Breast epithelium (tissue), 4 donors: Measurements from ENCODE around the gene ALOX5AP. TPM values are rescaled to one million over a fixed set of nuclear protein-coding genes. Genes with fewer than 3 reads are reported as not detected.

Source experiments
- DNase-seq, 2 donors: peaks; one replicate each; pipeline ENCODE4 v3.0.0-alpha.2; 2019; ENCODE audit warnings: low spot score in 2 of 2
- H3K27ac ChIP-seq, 2 donors: fragments of 200-600 bp; sonication (generic) in 1 of 2; one replicate each; pipeline ENCODE4 v1.5.1; 2016 to 2019; ENCODE audit warnings: mild to moderate bottlenecking in 1 of 2
- H3K27me3 ChIP-seq, 2 donors: fragments of 200-600 bp; sonication (generic) in 1 of 2; one replicate each; pipeline versions ENCODE4 v1.5.1 to v1.6.0; 2017 to 2019; ENCODE audit warnings: control low read depth in 1 of 2, mild to moderate bottlenecking in 1 of 2
- H3K36me3 ChIP-seq: fragments of 200-600 bp; one replicate; pipeline ENCODE4 v1.5.1; 2019
- H3K4me1 ChIP-seq, 2 donors: fragments of 200-600 bp; sonication (generic); one replicate each; pipeline ENCODE4 v1.5.1; 2016 to 2019; ENCODE audit warnings: control low read depth in 1 of 2
- H3K4me3 ChIP-seq, 3 donors: fragments of 200-600 bp; sonication (generic); 1 replicate in 2 of 3; 2 replicates in 1 of 3; pipeline ENCODE4 v1.5.1; 2016 to 2019; ENCODE audit warnings: mild to moderate bottlenecking in 3 of 3, moderate library complexity in 2 of 3
- H3K9me3 ChIP-seq, 2 donors: fragments of 200-600 bp; sonication (generic) in 1 of 2; one replicate each; pipeline ENCODE4 v1.5.1; 2016 to 2019; ENCODE audit warnings: control low read depth in 1 of 2
- POLR2A ChIP-seq: fragments of 450-650 bp; IDR thresholded peaks from one replicate; pipeline ENCODE4 v1.6.1; 2016; ENCODE audit warnings: antibody characterized with exemption, mild to moderate bottlenecking, moderate library complexity
- POLR2AphosphoS5 ChIP-seq, 3 donors: sonication (generic); formaldehyde crosslinking; IDR thresholded peaks; one replicate each; pipeline ENCODE4 v1.6.1; 2017; ENCODE audit warnings: antibody characterized with exemption in 3 of 3
- intact Hi-C: fragments of 100-400 bp; cut with DNase I; formaldehyde crosslinking; loops from one replicate; pipeline ENCODE4 v1.15.1; 2023; ENCODE audit warnings: low total_unique reads
- total RNA-seq, 3 donors: library from RNA; depleted of rRNA; stranded (reverse); fragments of >200 nt; gene quantifications; one replicate each; pipeline ENCODE4 v1.1.0, GENCODE V29; 2016
- TF ChIP-seq, protein P1 (sequence below), 3 donors: fragments of 450-650 bp; IDR thresholded peaks; one replicate each; pipeline ENCODE4 v1.5.1; 2016 to 2017; ENCODE audit warnings: antibody characterized with exemption in 3 of 3, mild to moderate bottlenecking in 3 of 3, moderate library complexity in 3 of 3

The ALOX5AP gene
- total RNA-seq, 3 donors from 2014 or later, result 32.1 to 47.4 (median 37.9) TPM

DNA sequence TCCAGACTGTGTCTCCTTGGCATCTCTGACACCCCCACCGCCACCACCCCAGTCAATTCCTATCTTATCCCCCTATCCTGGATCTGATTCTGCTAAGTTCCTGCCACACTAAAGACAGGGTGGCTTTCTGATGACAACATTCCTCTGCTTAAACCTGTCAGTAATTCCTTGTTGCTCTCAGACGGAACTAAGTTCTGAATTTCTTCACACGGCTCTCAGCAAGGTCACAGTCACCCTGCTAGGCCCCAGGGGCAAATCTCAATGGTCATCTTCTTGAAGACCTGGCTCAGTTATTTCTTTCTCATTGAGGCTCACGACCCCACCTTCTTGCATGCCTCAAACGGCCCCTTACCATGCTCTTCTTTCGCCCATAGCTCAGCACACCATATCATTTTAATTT lies 7.6 kb downstream of the ALOX5AP start:
- no peaks in the 10 kb centered on the region for H3K36me3 ChIP-seq
- H3K4me3 ChIP-seq, result no peak overlapping the region
- H3K9me3 ChIP-seq, result no peaks in the 10 kb centered on the region
- peak overlapping the region; percentile 48 to 72 for H3K27ac ChIP-seq
- peaks cover 0 to 13% of the 10 kb centered on the region in 2 donors for H3K4me1 ChIP-seq
- intact Hi-C loops, result no loop called here
- no peaks in the 10 kb centered on the region for H3K27me3 ChIP-seq
- TF ChIP-seq POLR2A (no peak), POLR2AphosphoS5 (IDR thresholded peaks at IDR 0.05) (no peak)
- TF ChIP-seq, protein P1, sequence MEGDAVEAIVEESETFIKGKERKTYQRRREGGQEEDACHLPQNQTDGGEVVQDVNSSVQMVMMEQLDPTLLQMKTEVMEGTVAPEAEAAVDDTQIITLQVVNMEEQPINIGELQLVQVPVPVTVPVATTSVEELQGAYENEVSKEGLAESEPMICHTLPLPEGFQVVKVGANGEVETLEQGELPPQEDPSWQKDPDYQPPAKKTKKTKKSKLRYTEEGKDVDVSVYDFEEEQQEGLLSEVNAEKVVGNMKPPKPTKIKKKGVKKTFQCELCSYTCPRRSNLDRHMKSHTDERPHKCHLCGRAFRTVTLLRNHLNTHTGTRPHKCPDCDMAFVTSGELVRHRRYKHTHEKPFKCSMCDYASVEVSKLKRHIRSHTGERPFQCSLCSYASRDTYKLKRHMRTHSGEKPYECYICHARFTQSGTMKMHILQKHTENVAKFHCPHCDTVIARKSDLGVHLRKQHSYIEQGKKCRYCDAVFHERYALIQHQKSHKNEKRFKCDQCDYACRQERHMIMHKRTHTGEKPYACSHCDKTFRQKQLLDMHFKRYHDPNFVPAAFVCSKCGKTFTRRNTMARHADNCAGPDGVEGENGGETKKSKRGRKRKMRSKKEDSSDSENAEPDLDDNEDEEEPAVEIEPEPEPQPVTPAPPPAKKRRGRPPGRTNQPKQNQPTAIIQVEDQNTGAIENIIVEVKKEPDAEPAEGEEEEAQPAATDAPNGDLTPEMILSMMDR (IDR thresholded peaks at IDR 0.05), result no peak
- no peak for DNase-seq

DNA sequence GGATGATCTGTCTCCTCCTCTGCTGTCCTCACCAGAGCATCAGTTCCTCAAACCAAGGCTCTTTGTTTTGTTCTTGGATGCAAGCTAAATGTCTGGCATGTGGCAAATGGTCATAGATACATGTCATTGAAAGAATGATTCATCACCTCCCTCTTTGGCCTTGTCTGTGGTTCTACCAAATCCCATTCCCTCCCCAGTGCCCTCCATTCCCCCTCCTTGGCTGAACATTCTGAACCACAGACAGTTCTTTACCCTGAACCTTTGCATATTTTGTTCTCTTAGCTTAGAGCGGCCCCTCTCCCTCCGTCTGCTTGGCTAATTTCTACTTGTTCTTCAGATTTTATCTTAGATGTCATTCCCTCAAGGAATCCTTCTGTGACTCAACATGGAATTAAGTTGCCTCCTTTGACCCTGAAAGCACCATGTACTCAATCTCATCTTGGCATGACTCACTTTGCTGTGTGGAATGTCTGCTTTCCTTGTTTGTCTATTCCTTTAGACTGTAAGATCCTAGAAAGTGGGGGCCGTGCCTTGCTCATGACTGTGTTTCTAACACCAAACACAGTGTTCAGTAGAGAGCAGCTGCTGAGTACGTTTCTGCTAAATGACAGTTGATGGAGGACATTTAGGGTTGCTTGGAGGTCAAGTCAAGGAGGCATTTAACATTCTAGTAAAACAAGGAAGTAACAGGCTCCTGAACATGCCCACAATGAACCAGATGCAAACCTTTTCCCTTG lies 8.1 kb downstream of the ALOX5AP start:
- Histone ChIP-seq H3K27me3 (no peaks in the 10 kb centered on the region), H3K36me3 (no peaks in the 10 kb centered on the region), H3K4me3 (no peak overlapping the region), H3K4me1 (peaks cover 0 to 13% of the 10 kb centered on the region in 2 donors), H3K27ac (peak overlapping the region; percentile 48 to 72), H3K9me3 (no peaks in the 10 kb centered on the region)
- TF ChIP-seq, protein P1 (IDR thresholded peaks at IDR 0.05), result no peak
- TF ChIP-seq POLR2AphosphoS5 (IDR thresholded peaks at IDR 0.05), result peak in 1 of 3 donors; percentile 49
- intact Hi-C loops, result no loop called here
- DNase-seq, result peak in 1 of 2 donors; percentile 73

DNA sequence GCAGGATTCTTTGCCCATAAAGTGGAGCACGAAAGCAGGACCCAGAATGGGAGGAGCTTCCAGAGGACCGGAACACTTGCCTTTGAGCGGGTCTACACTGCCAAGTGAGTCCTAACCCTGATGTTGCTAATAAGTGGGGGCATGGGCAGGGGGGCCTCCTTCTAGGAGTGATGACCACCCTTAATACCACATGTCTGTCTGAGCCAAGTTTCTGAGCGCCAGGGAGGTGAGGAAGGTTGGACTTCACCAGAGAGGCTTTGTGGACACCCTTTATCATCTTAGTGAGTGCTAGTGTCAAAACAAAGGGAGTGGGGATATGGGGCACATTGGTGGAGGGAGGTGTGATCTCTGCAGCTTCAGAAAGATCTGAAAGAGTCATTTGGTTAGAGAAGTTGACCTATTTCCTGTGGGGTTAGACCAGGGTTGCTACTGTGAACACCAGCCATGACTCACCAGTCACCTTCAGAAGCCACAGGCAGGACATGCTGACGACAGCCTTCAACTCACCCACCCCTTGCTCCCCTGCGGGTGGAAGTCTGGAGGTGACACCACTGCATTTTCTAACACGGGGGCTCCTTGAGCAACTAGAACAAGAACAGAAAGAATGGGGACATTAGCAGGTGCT lies 8.8 kb downstream of the ALOX5AP start:
- H3K27me3 ChIP-seq, result no peaks in the 10 kb centered on the region
- TF ChIP-seq, protein P1 (IDR thresholded peaks at IDR 0.05), result no peak
- TF ChIP-seq POLR2A, result no peak
- no peak for TF ChIP-seq POLR2AphosphoS5 (IDR thresholded peaks at IDR 0.05)
- H3K27ac ChIP-seq, result peak overlapping the region; percentile 48 to 72
- intact Hi-C loops, result no loop called here
- peaks cover 0 to 13% of the 10 kb centered on the region in 2 donors for H3K4me1 ChIP-seq
- no peaks in the 10 kb centered on the region for H3K36me3 ChIP-seq
- peak in 1 of 2 donors; percentile 37 for DNase-seq
- H3K9me3 ChIP-seq, result no peaks in the 10 kb centered on the region
- H3K4me3 ChIP-seq, result no peak overlapping the region

DNA sequence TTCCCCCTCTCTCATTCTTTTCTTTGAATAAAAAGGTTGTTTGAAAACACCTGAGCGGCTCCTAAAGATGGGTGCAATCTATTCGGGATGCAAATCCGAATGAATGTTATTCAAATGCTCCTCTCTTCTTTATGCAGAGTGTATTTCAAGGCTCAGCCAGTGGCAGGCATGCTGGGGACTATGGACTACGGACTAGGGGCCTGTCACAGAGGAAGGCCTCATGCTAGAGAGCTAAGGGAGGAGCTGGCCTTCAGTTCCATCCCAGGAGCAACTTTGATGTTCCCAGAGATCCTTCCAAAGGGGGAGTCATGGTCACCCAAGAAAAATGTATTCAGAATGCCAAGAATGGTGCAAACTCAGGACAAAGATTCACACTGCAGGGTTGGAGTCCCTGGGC lies 9.3 kb downstream of the ALOX5AP start:
- H3K27ac ChIP-seq, result peak overlapping the region in 1 of 2 donors; percentile 48

More for the DNA sequence above, 9.3 kb downstream of the ALOX5AP start:
- Histone ChIP-seq H3K27me3 (no peaks in the 10 kb centered on the region), H3K36me3 (no peaks in the 10 kb centered on the region), H3K9me3 (no peaks in the 10 kb centered on the region), H3K4me3 (no peak overlapping the region), H3K4me1 (peaks cover 0 to 13% of the 10 kb centered on the region in 2 donors)
- intact Hi-C loops, result no loop called here
- TF ChIP-seq, protein P1 (IDR thresholded peaks at IDR 0.05), result no peak
- TF ChIP-seq POLR2AphosphoS5 (IDR thresholded peaks at IDR 0.05) (no peak), POLR2A (no peak)
- no peak for DNase-seq
